Endometrial microvascular endothelial cells (primary cell): ENCODE data around the gene PIP5KL1. TPM values are rescaled to one million over a fixed set of nuclear protein-coding genes. Genes with fewer than 3 reads are reported as not detected.

Experiments
- in situ Hi-C: cut with HindIII; loops from 2 replicates; pipeline ENCODE4 v1.10.0; 2017; ENCODE audit warnings: low sequenced_read_pairs, low pct_unique_long_range_greater_than_20kb; ENCODE audit errors: inconsistent ontology term
- total RNA-seq: library from RNA; depleted of rRNA; stranded (reverse); fragments of >200 nt; gene quantifications from one replicate; pipeline ENCODE4 v1.2.3, GENCODE V29; 2015; ENCODE audit errors: inconsistent ontology term

PIP5KL1 gene
- total RNA-seq, 1 donor from 2014 or later = not detected

- in situ Hi-C loops = no loop called here
These were observed 25.4 kb downstream of the PIP5KL1 start for GRCh38 chr9:127905004-127905728.

- in situ Hi-C loops = no loop called here
These were observed 26.0 kb downstream of the PIP5KL1 start for GRCh38 chr9:127904561-127905003.

- in situ Hi-C loops = no loop called here
These were observed 26.8 kb downstream of the PIP5KL1 start for GRCh38 chr9:127903557-127904475.

GRCh38 chr9:127899128-127899943, 31.2 kb downstream of the PIP5KL1 start, which contains the start of gene ST6GALNAC6:
ST6GALNAC6 (minus strand) TSS chr9:127899603; CDS start chr9:127897981, 1,622 bp downstream.
- in situ Hi-C loops = no loop called here

- in situ Hi-C loops = no loop called here
These were observed 32.0 kb downstream of the PIP5KL1 start for GRCh38 chr9:127898433-127899127.

GRCh38 chr9:127897193-127897692, 33.3 kb downstream of the PIP5KL1 start:
- in situ Hi-C loops = no loop called here

GRCh38 chr9:127896395-127897192, 34.0 kb downstream of the PIP5KL1 start:
- in situ Hi-C loops = no loop called here

GRCh38 chr9:127895811-127896210, 34.8 kb downstream of the PIP5KL1 start:
- in situ Hi-C loops = no loop called here

- in situ Hi-C loops = no loop called here
These were observed 37.2 kb downstream of the PIP5KL1 start for GRCh38 chr9:127893392-127893791.

- in situ Hi-C loops = no loop called here
These were observed 37.7 kb downstream of the PIP5KL1 start for GRCh38 chr9:127892831-127893230.

GRCh38 chr9:127890053-127890452, 40.5 kb downstream of the PIP5KL1 start:
- in situ Hi-C loops = no loop called here

GRCh38 chr9:127887792-127888191, 42.8 kb downstream of the PIP5KL1 start:
- in situ Hi-C loops = no loop called here

- in situ Hi-C loops = no loop called here
These were observed 44.1 kb downstream of the PIP5KL1 start for GRCh38 chr9:127886401-127886972.

- in situ Hi-C loops = no loop called here
These were observed 44.9 kb downstream of the PIP5KL1 start for GRCh38 chr9:127885508-127886281.

- in situ Hi-C loops = no loop called here
These were observed 45.5 kb downstream of the PIP5KL1 start for GRCh38 chr9:127884976-127885490.

- in situ Hi-C loops = no loop called here
These were observed 46.1 kb downstream of the PIP5KL1 start for GRCh38 chr9:127884427-127884911.
